Esophagus squamous epithelium (tissue), 5 donors: Measurements from ENCODE around the gene ASPHD2. TPM values are rescaled to one million over a fixed set of nuclear protein-coding genes. Genes with fewer than 3 reads are reported as not detected.
A peak's percentile ranks its signal among the peaks of the same experiment; 100 is the strongest.

Experiments
- DNase-seq: peaks from one replicate; lab custom pipeline; 2025; lab: John Stamatoyannopoulos, UW
- H3K27ac ChIP-seq, 4 donors: fragments of 200-600 bp; sonication (generic); one replicate each; pipeline ENCODE4 v1.5.1; 2016 to 2019; ENCODE audit warnings: mild to moderate bottlenecking in 1 of 4
- H3K27me3 ChIP-seq, 4 donors: fragments of 200-600 bp; sonication (generic); 1 replicate in 3 of 4; 2 replicates in 1 of 4; pipeline versions ENCODE4 v1.5.1 to v1.6.0; 2017 to 2021; ENCODE audit warnings: antibody characterized with exemption in 1 of 4
- H3K36me3 ChIP-seq, 3 donors: fragments of 200-600 bp; sonication (generic); one replicate each; pipeline ENCODE4 v1.5.1; 2016 to 2019
- H3K4me1 ChIP-seq, 3 donors: fragments of 200-600 bp; sonication (generic); one replicate each; pipeline ENCODE4 v1.5.1; 2017 to 2019
- H3K4me3 ChIP-seq, 4 donors: fragments of 200-600 bp; sonication (generic); 1 replicate in 3 of 4; 2 replicates in 1 of 4; pipeline ENCODE4 v1.5.1; 2016 to 2019; ENCODE audit warnings: mild to moderate bottlenecking in 2 of 4, moderate library complexity in 1 of 4
- H3K9me3 ChIP-seq, 3 donors: fragments of 200-600 bp; sonication (generic); one replicate each; pipeline ENCODE4 v1.5.1; 2016 to 2019
- CTCF ChIP-seq, 6 experiments: fragments of 450-650 bp in 4 of 6; fragments of 200-600 bp in 2 of 6; sonication (generic) in 2 of 6; IDR thresholded peaks; one replicate each; pipeline ENCODE4 v1.5.1; 2016 to 2019; ENCODE audit warnings: antibody characterized with exemption in 6 of 6, mild to moderate bottlenecking in 4 of 6, moderate library complexity in 4 of 6
- POLR2A ChIP-seq, 4 donors: fragments of 450-650 bp; IDR thresholded peaks; one replicate each; pipeline ENCODE4 v1.6.1; 2017; ENCODE audit warnings: antibody characterized with exemption in 4 of 4, mild to moderate bottlenecking in 4 of 4, moderate library complexity in 3 of 4
- WGBS, 2 donors: methylation state at CpG; one replicate each; pipeline ENCODE4 v1.1.5; 2018; 5-methylcytosine and 5-hydroxymethylcytosine counted together
- intact Hi-C: fragments of 100-400 bp; cut with DNase I; formaldehyde crosslinking; loops from one replicate; pipeline ENCODE4 v1.15.0; 2022
- total RNA-seq, 4 donors: library from RNA; depleted of rRNA; stranded (reverse); fragments of >200 nt; gene quantifications; one replicate each; pipeline ENCODE4 v1.1.0, GENCODE V29; 2016
- donor health status: DM: yes; HTN: yes; CAD: no.

Gene ASPHD2
- total RNA-seq, 4 donors from 2014 or later, result 1.3 to 2.1 (median 2.0) TPM

GRCh38 chr22:26453812-26454500 is 24.9 kb downstream of the ASPHD2 start:
- Histone ChIP-seq H3K9me3 (no peaks in the 10 kb centered on the region), H3K4me3 (no peak overlapping the region), H3K36me3 (peaks cover 0 to 87% (median 22%) of the 10 kb centered on the region in 3 donors), H3K27ac (no peak overlapping the region), H3K4me1 (peaks cover 0 to under 1% (median 0%) of the 10 kb centered on the region in 3 donors), H3K27me3 (no peaks in the 10 kb centered on the region)
- intact Hi-C loops, result no loop called here
- WGBS, 2 donors, result 84 to 85% methylated on average over 4 to 5 of the region's 5 CpGs
- no peak for TF ChIP-seq POLR2A (IDR thresholded peaks at IDR 0.05)
- TF ChIP-seq CTCF (IDR thresholded peaks at IDR 0.05), result no peak
- DNase-seq, result no peak

- Histone ChIP-seq H3K4me3 (no peak overlapping the region), H3K27ac (no peak overlapping the region), H3K9me3 (no peaks in the 10 kb centered on the region), H3K27me3 (no peaks in the 10 kb centered on the region), H3K36me3 (peaks cover 0 to 85% (median 22%) of the 10 kb centered on the region in 3 donors), H3K4me1 (peaks cover 0 to 17% (median 0%) of the 10 kb centered on the region in 3 donors)
- no peak for DNase-seq
- no peak for TF ChIP-seq POLR2A (IDR thresholded peaks at IDR 0.05)
- TF ChIP-seq CTCF (IDR thresholded peaks at IDR 0.05), result no peak
- WGBS, 2 donors, result 93 to 98% methylated on average over 13 to 26 of the region's 26 CpGs
- intact Hi-C loops, result no loop called here
Measured at GRCh38 chr22:26457661-26458272, 28.7 kb downstream of the ASPHD2 start.

- intact Hi-C loops, result loop anchor here (10.0 kb wide), 1 partner anchor 65 kb away; no protein-coding TSS in a partner anchor
- no peaks in the 10 kb centered on the region for H3K9me3 ChIP-seq
- TF ChIP-seq CTCF (IDR thresholded peaks at IDR 0.05), result no peak
- no peak for TF ChIP-seq POLR2A (IDR thresholded peaks at IDR 0.05)
- no peak overlapping the region for H3K4me3 ChIP-seq
- no peak for DNase-seq
- H3K27me3 ChIP-seq, result no peaks in the 10 kb centered on the region
- 42 to 61% methylated on average over 6 of the region's 6 CpGs for WGBS, 2 donors
- H3K27ac ChIP-seq, result no peak overlapping the region
- peaks cover 9 to 91% (median 23%) of the 10 kb centered on the region in 3 donors for H3K36me3 ChIP-seq
- peaks cover 0 to 17% (median 0%) of the 10 kb centered on the region in 3 donors for H3K4me1 ChIP-seq
Measured at GRCh38 chr22:26460202-26460601, 31.1 kb downstream of the ASPHD2 start.

- no peak for DNase-seq
- Histone ChIP-seq H3K36me3 (peaks cover 9 to 93% (median 34%) of the 10 kb centered on the region in 3 donors), H3K27ac (no peak overlapping the region), H3K27me3 (no peaks in the 10 kb centered on the region), H3K9me3 (no peaks in the 10 kb centered on the region), H3K4me1 (peaks cover 0 to 17% (median 0%) of the 10 kb centered on the region in 3 donors), H3K4me3 (no peak overlapping the region)
- peak; percentile 54 to 80 (median 64) for TF ChIP-seq CTCF (IDR thresholded peaks at IDR 0.05)
- no peak for TF ChIP-seq POLR2A (IDR thresholded peaks at IDR 0.05)
- intact Hi-C loops, result loop anchor here (10.0 kb wide), 1 partner anchor 66 kb away; no protein-coding TSS in a partner anchor
- WGBS, 2 donors, result 33 to 39% methylated on average over 3 of the region's 3 CpGs
Measured at GRCh38 chr22:26461188-26461810, 32.2 kb downstream of the ASPHD2 start.
